ENCODE data around the gene SUPT20H.

DNA sequence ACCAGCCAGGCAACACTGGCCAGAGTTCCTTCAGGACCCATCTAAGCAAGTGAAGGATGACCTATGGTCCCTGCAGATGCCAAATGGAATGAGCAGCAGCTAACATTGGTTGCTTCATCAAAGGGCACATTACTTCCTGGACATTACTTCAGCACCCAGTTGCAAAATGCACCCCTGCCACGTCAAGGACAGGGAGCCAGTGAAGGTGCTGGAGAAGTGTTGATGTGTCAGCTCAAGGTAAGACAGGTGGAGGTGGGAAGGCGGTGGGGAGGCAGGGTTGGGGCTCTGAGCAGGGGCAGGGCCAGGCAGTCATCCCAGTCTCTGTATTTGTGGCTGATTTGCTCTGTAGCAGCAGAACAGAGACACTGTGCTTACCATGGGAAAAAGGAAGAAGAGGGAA is 31.4 kb upstream of the SUPT20H start:
- TF ChIP-seq, protein P1, sequence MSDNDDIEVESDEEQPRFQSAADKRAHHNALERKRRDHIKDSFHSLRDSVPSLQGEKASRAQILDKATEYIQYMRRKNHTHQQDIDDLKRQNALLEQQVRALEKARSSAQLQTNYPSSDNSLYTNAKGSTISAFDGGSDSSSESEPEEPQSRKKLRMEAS (IDR thresholded peaks at IDR 0.05; ENCODE audit: low read depth, low read length) = no peak
- TF ChIP-seq POLR2A (IDR thresholded peaks at IDR 0.05; ENCODE audit: low read depth, low read length) = no peak
- no peak for TF ChIP-seq PML (IDR thresholded peaks at IDR 0.05; ENCODE audit: low read length)
- no peak for TF ChIP-seq CEBPB (IDR thresholded peaks at IDR 0.05; ENCODE audit: borderline replicate concordance in 1 of 2, low read depth in 2 of 2, low read length in 2 of 2)
- TF ChIP-seq CTCF (IDR thresholded peaks at IDR 0.05 in 2 of 3, conservative IDR thresholded peaks at IDR 0.05 in 1 of 3; ENCODE audit: control insufficient read depth in 2 of 3, extremely low read depth in 1 of 3, insufficient read depth in 1 of 3, low read depth in 3 of 3, low read length in 3 of 3) = no peak
- no peak for TF ChIP-seq ZNF274 (IDR thresholded peaks at IDR 0.05; ENCODE audit: insufficient read depth, insufficient read length)
- TF ChIP-seq STAT3 (IDR thresholded peaks at IDR 0.05; ENCODE audit: low read depth, low read length) = no peak
- no peak for TF ChIP-seq EZH2 (IDR thresholded peaks at IDR 0.05; ENCODE audit: borderline replicate concordance, control insufficient read depth, low read depth, low read length)
- TF ChIP-seq, protein P2, sequence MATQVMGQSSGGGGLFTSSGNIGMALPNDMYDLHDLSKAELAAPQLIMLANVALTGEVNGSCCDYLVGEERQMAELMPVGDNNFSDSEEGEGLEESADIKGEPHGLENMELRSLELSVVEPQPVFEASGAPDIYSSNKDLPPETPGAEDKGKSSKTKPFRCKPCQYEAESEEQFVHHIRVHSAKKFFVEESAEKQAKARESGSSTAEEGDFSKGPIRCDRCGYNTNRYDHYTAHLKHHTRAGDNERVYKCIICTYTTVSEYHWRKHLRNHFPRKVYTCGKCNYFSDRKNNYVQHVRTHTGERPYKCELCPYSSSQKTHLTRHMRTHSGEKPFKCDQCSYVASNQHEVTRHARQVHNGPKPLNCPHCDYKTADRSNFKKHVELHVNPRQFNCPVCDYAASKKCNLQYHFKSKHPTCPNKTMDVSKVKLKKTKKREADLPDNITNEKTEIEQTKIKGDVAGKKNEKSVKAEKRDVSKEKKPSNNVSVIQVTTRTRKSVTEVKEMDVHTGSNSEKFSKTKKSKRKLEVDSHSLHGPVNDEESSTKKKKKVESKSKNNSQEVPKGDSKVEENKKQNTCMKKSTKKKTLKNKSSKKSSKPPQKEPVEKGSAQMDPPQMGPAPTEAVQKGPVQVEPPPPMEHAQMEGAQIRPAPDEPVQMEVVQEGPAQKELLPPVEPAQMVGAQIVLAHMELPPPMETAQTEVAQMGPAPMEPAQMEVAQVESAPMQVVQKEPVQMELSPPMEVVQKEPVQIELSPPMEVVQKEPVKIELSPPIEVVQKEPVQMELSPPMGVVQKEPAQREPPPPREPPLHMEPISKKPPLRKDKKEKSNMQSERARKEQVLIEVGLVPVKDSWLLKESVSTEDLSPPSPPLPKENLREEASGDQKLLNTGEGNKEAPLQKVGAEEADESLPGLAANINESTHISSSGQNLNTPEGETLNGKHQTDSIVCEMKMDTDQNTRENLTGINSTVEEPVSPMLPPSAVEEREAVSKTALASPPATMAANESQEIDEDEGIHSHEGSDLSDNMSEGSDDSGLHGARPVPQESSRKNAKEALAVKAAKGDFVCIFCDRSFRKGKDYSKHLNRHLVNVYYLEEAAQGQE (IDR thresholded peaks at IDR 0.05; ENCODE audit: low read depth, low read length) = no peak
- TF ChIP-seq EGR1 (IDR thresholded peaks at IDR 0.05; ENCODE audit: borderline replicate concordance in 1 of 2, low read depth in 2 of 2, low read length in 2 of 2) = no peak
- no peak for TF ChIP-seq ZNF384 (IDR thresholded peaks at IDR 0.05; ENCODE audit: borderline replicate concordance, low read depth, low read length)

Measured in GM12878 (cell line).